HepG2 (cell line): ENCODE results near the gene SSH3. TPM values are rescaled to one million over a fixed set of nuclear protein-coding genes. Genes with fewer than 3 reads are reported as not detected.
A peak's percentile ranks its signal among the peaks of the same experiment; 100 is the strongest.

Source experiments
- AGO2 ChIP-seq: fragments of 200-400 bp; formaldehyde crosslinking; optimal IDR thresholded peaks from 2 replicates; pipeline ENCODE3; 2017; ENCODE audit warnings: mild to moderate bottlenecking, low read depth, low read length, moderate library complexity
- ELF1 ChIP-seq: sonication (generic); formaldehyde crosslinking; IDR thresholded peaks from 2 replicates; pipeline ENCODE4 v1.4.0; 2020; ENCODE audit warnings: missing genetic modification reagents
- GFI1 ChIP-seq: sonication (generic); formaldehyde crosslinking; IDR thresholded peaks from 2 replicates; pipeline ENCODE4 v1.5.0; 2020; ENCODE audit warnings: missing genetic modification reagents, mild to moderate bottlenecking, borderline replicate concordance
- HNRNPLL ChIP-seq: fragments of 200-400 bp; formaldehyde crosslinking; IDR thresholded peaks from 2 replicates; pipeline ENCODE4 v1.6.1; 2017; ENCODE audit warnings: mild to moderate bottlenecking, low read depth, low read length; ENCODE audit not compliant: poor library complexity, severe bottlenecking
- KLF13 ChIP-seq: sonication (generic); formaldehyde crosslinking; IDR thresholded peaks from 2 replicates; pipeline ENCODE4 v1.4.0; 2020; ENCODE audit warnings: mild to moderate bottlenecking, missing genetic modification reagents
- KMT2A ChIP-seq: sonication (generic); formaldehyde crosslinking; IDR thresholded peaks from 2 replicates; pipeline ENCODE4 v1.4.0; 2020; ENCODE audit warnings: missing genetic modification reagents
- KMT2B ChIP-seq: IDR thresholded peaks from 2 replicates; pipeline ENCODE4 v1.6.1; 2016; ENCODE audit warnings: missing genetic modification reagents, missing compliant biosample characterization
- MED8 ChIP-seq: sonication (generic); formaldehyde crosslinking; IDR thresholded peaks from 2 replicates; pipeline ENCODE4 v1.8.1; 2023; ENCODE audit warnings: mild to moderate bottlenecking, missing genetic modification reagents; ENCODE audit not compliant: insufficient replicate concordance
- MIXL1 ChIP-seq: IDR thresholded peaks from 2 replicates; pipeline ENCODE4 v1.6.1; 2016
- NCOA2 ChIP-seq: sonication (generic); formaldehyde crosslinking; IDR thresholded peaks from 2 replicates; pipeline ENCODE4 v1.8.0; 2022; ENCODE audit warnings: inconsistent platforms
- NFYC ChIP-seq: IDR thresholded peaks from 2 replicates; pipeline ENCODE4 v1.6.1; 2016; ENCODE audit warnings: missing genetic modification reagents, missing compliant biosample characterization
- NR2C2 ChIP-seq: sonication (generic); formaldehyde crosslinking; IDR thresholded peaks from 2 replicates; pipeline ENCODE4 v1.4.0; 2020; ENCODE audit warnings: missing genetic modification reagents, mild to moderate bottlenecking, moderate library complexity, borderline replicate concordance
- TOPORS ChIP-seq: sonication (generic); formaldehyde crosslinking; IDR thresholded peaks from 2 replicates; pipeline ENCODE4 v1.8.0; 2023; ENCODE audit warnings: mild to moderate bottlenecking, missing genetic modification reagents
- TSC22D2 ChIP-seq: sonication (generic); formaldehyde crosslinking; IDR thresholded peaks from 2 replicates; pipeline ENCODE4 v1.5.1; 2020; ENCODE audit warnings: missing genetic modification reagents, mild to moderate bottlenecking, borderline replicate concordance
- ZHX1 ChIP-seq: sonication (generic); formaldehyde crosslinking; IDR thresholded peaks from 2 replicates; pipeline ENCODE4 v1.8.1; 2022; ENCODE audit warnings: low read depth, mild to moderate bottlenecking, missing genetic modification reagents
- ZNF180 ChIP-seq: sonication (generic); formaldehyde crosslinking; IDR thresholded peaks from 2 replicates; pipeline ENCODE4 v1.4.0; 2020; ENCODE audit warnings: low read depth, missing genetic modification reagents, borderline replicate concordance
- ZNF230 ChIP-seq: sonication (generic); formaldehyde crosslinking; IDR thresholded peaks from 2 replicates; pipeline ENCODE4 v1.4.0; 2020; ENCODE audit warnings: mild to moderate bottlenecking, missing genetic modification reagents
- ZNF232 ChIP-seq: sonication (generic); formaldehyde crosslinking; IDR thresholded peaks from 2 replicates; pipeline ENCODE4 v1.4.0; 2020; ENCODE audit warnings: missing genetic modification reagents, borderline replicate concordance
- ZNF235 ChIP-seq: sonication (generic); formaldehyde crosslinking; IDR thresholded peaks from 2 replicates; pipeline ENCODE4 v1.8.1; 2023; ENCODE audit warnings: mild to moderate bottlenecking, missing genetic modification reagents, borderline replicate concordance
- ZNF546 ChIP-seq: sonication (generic); formaldehyde crosslinking; conservative IDR thresholded peaks from 2 replicates; pipeline ENCODE4 v1.8.1; 2023; ENCODE audit warnings: mild to moderate bottlenecking, missing genetic modification reagents
- ZNF569 ChIP-seq: sonication (generic); formaldehyde crosslinking; IDR thresholded peaks from 2 replicates; pipeline ENCODE4 v1.5.0; 2020; ENCODE audit warnings: mild to moderate bottlenecking, missing genetic modification reagents, moderate library complexity, borderline replicate concordance
- ZNF747 ChIP-seq: sonication (generic); formaldehyde crosslinking; IDR thresholded peaks from 2 replicates; pipeline ENCODE4 v1.8.1; 2023; ENCODE audit warnings: missing genetic modification reagents, mild to moderate bottlenecking, borderline replicate concordance
- polyA plus RNA-seq, 8 experiments: library from polyadenylated mRNA; depleted of rRNA in 3 of 8; stranded (reverse) in 7 of 8; unstranded in 1 of 8; fragments of >200 nt; fragmentation: Illumina TruSeq in 4 of 8; extraction: Trizol in 4 of 8; gene quantifications; 2 replicates each; pipeline versions ENCODE4 v1.2.1 to v1.2.3, GENCODE V29; 2011 to 2016; ENCODE audit warnings: low read depth in 4 of 8, missing spikeins in 1 of 8, mixed read lengths in 1 of 8; ENCODE audit not compliant: insufficient read depth in 1 of 8
- total RNA-seq, 5 experiments: library from RNA; depleted of rRNA; stranded (reverse); fragments of >200 nt; fragmentation: Illumina TruSeq; extraction: Trizol; gene quantifications; 2 replicates each; pipeline ENCODE4 v1.2.3, GENCODE V29; 2016; ENCODE audit warnings: low read depth in 1 of 5
- TF ChIP-seq, protein P1 (sequence below): IDR thresholded peaks from 2 replicates; pipeline ENCODE4 v1.6.1; 2016; ENCODE audit warnings: low read depth, borderline replicate concordance
- TF ChIP-seq, protein P2 (sequence below): sonication (generic); formaldehyde crosslinking; IDR thresholded peaks from 2 replicates; pipeline ENCODE4 v1.4.0; 2020; ENCODE audit warnings: mild to moderate bottlenecking, missing genetic modification reagents
- TF ChIP-seq, protein P3 (sequence below): sonication (generic); formaldehyde crosslinking; IDR thresholded peaks from 2 replicates; pipeline ENCODE4 v1.4.0; 2020; ENCODE audit warnings: missing genetic modification reagents

SSH3 gene
- total and polyA plus RNA-seq, 2 of the 13 experiments (the other 11 are each of a cell fraction or from before 2014, with no cell fraction given): 12.4 to 18.8 TPM

DNA sequence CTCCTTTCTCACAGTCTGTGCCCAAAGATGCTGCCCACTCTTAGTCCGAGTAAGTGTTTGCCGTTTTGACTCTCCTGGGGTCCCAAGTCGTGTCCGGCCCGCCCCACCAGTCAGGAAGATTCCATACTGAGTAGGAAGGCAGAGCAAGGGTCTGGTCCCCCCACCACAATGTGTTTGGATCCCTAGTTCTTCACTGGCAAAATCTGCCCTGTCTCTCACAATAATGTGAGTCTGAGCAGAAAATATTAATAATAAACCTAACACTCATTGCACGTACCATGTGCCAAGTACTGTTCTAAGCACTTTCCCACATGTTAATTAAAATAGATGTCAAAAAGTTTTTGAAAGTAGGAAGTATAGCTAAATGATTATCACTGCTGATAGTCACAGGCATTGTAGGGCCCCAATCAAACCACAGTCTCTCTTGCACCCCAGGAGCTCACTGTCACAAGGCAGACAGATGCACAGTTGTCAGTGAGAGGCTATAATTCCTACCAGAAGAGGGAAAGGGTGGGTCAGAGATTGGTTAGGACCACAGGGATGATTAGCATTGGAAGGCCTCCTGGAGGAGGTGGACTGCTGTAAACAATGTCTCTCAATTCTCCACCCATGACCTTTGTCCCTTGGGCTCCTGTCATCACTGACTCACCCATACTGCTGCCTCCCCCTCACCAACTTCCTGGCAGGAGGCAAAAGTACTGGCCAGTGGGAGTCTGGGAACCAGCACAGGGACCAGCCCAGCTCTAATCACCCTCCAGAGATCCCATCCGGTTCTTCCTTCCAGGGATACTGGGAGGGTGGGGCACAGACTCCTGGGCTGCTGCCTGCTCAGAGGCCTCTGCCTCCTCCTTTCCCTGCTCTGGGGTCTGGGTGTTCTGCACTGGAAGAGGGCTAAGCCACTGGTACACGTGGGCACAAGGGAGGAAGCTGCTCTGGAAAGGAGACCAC is 51.0 kb downstream of the SSH3 start (continued):
- TF ChIP-seq ZHX1: no peak
- no peak for TF ChIP-seq ZNF235 (CRISPR knock-in tag)
- TF ChIP-seq HNRNPLL: no peak
- no peak for TF ChIP-seq ZNF546 (CRISPR knock-in tag)
- no peak for TF ChIP-seq ZNF230
- TF ChIP-seq, protein P1, sequence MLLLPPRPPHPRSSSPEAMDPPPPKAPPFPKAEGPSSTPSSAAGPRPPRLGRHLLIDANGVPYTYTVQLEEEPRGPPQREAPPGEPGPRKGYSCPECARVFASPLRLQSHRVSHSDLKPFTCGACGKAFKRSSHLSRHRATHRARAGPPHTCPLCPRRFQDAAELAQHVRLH (CRISPR knock-in tag): peak; percentile 56; the same call in 1 of the 2 replicates
- TF ChIP-seq AGO2: no peak
- TF ChIP-seq KMT2B (CRISPR knock-in tag): no peak
- no peak for TF ChIP-seq KLF13 (CRISPR knock-in tag)
- TF ChIP-seq ZNF232 (CRISPR knock-in tag): no peak
- TF ChIP-seq KMT2A: no peak
- TF ChIP-seq NCOA2 (CRISPR knock-in tag): peak; percentile 70
- peak; percentile 86 for TF ChIP-seq NR2C2
- TF ChIP-seq MIXL1 (CRISPR knock-in tag): 0 out of 2 replicates have a peak, but pooled peaks have one; percentile 14
- TF ChIP-seq MED8 (CRISPR knock-in tag): no peak
- TF ChIP-seq ZNF180: no peak
- TF ChIP-seq GFI1 (CRISPR knock-in tag): peak; percentile 19; the same call in 1 of the 2 replicates
- peak; percentile 82 for TF ChIP-seq ELF1 (CRISPR knock-in tag)
- TF ChIP-seq, protein P2, sequence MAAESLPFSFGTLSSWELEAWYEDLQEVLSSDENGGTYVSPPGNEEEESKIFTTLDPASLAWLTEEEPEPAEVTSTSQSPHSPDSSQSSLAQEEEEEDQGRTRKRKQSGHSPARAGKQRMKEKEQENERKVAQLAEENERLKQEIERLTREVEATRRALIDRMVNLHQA (CRISPR knock-in tag): no peak
- peak; percentile 52; the same call in 1 of the 2 replicates for TF ChIP-seq ZNF747 (CRISPR knock-in tag)
- TF ChIP-seq NFYC: peak; percentile 63; the same call in 1 of the 2 replicates
- TF ChIP-seq, protein P3, sequence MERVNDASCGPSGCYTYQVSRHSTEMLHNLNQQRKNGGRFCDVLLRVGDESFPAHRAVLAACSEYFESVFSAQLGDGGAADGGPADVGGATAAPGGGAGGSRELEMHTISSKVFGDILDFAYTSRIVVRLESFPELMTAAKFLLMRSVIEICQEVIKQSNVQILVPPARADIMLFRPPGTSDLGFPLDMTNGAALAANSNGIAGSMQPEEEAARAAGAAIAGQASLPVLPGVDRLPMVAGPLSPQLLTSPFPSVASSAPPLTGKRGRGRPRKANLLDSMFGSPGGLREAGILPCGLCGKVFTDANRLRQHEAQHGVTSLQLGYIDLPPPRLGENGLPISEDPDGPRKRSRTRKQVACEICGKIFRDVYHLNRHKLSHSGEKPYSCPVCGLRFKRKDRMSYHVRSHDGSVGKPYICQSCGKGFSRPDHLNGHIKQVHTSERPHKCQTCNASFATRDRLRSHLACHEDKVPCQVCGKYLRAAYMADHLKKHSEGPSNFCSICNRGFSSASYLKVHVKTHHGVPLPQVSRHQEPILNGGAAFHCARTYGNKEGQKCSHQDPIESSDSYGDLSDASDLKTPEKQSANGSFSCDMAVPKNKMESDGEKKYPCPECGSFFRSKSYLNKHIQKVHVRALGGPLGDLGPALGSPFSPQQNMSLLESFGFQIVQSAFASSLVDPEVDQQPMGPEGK (CRISPR knock-in tag): peak; percentile 71
- TF ChIP-seq TSC22D2 (CRISPR knock-in tag): 0 out of 2 replicates have a peak, but pooled peaks have one; percentile 29
- TF ChIP-seq ZNF569 (CRISPR knock-in tag): no peak
- TF ChIP-seq TOPORS (CRISPR knock-in tag): no peak
